Stimulated activated CD8-positive, alpha-beta memory T cell treated with anti-CD3 and anti-CD28 coated beads, Interleukin-15, amount 100 ng/mL, for 48 hours (primary cell): ENCODE results near the gene SUB1.
"Not testable (repeated sequence)": the region's sequence is repeated elsewhere in the genome, so short reads cannot be mapped to it uniquely, and the experiment has no call there.

Source experiments
- DNase-seq, 2 donors: peaks; one replicate each; pipeline ENCODE4 v3.0.0-alpha.2; 2020; ENCODE audit warnings: low read depth in 2 of 2

SUB1 gene

DNA sequence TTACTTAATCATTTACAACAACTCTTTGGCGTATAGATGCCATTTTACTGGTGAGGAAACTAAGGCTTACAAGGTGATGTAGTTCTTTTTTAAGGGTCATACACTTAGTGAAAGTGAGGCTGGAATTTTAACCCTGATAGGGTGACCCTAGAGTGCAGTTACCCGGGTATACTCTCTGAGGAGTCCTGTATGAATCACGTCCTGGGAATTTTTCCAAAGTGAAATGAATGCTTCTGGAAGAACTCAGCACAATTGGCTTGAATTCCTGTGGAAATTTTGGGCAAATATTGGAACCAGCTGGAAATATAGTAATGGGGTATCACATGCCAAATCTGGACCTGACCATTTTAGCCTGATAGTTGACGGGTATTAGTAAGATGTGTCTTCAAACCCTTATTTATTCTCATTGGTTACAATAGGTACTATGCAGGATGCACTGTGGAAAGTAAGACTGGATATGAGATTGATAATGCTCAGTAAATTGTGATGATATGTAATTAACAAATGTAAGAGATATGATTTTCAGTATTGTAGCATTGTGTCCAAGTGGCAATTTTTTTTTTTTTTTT lies 14.8 kb downstream of the SUB1 start:
- no peak for DNase-seq

DNA sequence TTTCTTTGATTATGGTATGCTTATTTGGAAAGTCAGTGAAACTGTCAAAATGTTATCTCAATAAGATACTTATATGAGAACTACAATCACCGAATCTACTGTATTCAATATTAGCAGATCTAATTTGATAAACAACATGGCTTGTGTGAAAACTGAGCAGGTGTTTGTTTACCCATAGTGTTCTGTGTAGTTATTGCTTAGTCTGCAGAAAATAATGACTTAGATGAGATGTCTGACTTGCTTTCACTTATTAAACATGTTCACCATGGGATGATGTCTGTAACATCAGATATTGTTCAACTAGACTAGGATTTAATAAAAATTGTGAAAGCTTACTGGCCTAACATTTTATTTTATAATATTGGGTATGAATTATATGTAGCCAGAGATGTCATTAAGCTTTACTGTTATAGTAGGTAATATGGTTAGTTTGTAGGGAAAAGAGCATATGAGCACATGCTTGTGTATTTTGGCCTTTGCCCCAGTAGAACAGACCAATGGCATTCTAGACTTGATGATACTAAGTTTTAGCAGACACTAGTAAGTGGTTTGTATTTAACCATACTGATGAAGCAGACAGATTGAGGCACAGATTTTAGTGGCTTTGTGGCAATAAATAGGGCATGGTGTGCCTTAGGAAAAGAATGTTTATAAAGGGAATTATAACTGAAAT lies 16.4 kb downstream of the SUB1 start:
- no peak for DNase-seq

GRCh38 chr5:32602906-32603305 lies 17.5 kb downstream of the SUB1 start:
- no peak for DNase-seq

- DNase-seq, result no peak
Observed at GRCh38 chr5:32604800-32605765, 19.7 kb downstream of the SUB1 start.

DNA sequence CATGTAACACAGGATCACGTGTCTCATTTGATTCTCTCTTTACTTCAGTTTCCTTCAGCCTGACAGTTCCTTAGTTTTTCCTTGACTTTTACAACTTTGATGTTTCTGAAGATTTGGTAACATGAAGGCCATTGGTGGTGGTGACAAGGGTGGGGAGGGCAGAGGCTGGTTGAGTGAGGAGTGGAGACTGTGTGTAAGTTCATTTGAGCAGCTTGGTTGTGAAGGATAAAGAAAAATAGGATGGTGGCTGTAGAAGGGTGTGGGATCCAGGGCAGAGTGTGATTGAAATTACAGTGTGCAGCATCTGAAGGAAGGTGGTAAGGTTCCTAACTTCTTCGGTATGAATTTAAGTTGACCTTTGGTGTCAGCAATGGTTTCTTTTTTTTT lies 20.4 kb downstream of the SUB1 start:
- no peak for DNase-seq

DNA sequence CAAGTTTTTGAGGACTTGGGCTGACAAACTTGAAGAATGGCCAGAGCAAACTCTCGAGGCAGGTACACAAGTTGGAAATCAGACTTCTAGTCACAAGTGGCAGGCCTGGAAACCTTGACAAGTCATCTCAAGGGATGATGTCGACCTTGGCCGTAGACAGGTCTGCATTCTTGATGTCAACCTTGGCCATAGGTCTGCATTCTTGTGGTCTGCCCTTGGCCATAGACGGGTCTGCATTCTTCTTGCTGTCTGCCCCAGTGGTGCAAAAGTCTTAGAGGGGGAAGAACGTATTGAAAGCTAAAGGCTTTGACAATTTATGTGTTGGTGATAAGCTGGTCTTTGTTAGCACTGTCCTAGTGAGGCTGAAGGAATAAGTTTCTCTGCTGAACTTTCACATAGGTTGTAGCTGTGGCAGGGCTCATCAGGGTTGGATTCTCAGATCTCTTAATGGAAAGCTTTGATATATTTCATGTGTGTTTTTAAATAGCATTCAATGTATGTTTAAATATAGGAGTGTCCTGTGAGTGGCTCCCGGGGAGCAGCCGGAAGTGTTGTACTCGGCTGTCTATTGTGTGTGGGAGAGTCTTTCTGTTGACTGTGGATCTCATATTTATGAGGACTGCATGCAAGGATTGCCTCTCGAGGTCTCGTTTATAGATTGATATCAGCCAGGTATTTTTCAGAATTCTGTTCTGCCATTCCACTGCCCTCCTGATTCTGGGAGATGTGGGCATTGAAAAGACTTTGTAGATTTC lies 27.0 kb downstream of the SUB1 start:
- no peak for DNase-seq

DNA sequence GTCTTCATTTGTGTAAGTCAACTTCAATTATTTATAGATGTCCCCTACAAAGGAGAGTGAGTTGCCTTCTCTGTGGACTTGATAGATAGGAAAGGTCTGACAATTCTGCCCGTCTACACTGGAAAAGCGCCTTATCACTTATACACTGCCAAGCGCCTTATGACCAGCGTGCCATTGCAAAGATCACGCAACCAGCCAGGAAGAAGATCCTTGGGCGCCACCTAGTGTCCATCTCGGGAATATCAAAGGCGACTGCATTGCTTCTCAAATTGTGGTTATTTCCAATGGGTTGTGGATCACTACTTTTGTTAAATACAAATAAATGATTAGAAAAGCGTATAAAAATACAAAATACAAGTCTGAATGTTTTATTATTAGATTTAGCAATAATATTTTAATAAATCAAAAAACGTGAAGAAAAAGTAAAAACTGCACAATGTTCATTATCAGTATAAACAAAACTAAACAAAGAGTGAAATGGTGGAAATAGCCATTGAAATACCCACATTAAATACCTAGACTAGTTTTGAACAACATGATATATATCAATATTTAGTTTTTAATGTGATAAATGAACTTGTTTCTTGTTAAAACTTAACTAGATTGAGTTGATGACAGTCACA lies 27.8 kb downstream of the SUB1 start:
- peak; percentile 62 to 63 for DNase-seq

DNA sequence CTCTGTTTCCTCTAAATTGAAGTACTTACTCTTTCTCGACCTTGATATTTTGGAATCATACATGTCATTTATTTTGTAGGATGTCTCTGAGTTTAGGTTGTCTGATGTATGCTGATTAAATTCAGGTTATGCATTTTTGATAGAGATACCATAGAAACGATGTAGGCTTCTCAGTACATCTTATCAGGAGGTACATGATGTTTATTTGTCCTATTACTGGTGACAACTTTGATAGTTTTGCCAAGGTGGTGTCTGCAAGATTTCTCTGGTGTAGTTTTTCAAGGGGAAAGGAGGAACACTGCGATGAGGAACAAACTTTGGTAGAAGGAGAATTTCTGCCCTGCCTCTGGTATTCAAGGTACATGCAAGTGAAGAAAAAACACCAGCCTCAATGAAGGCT lies 29.9 kb downstream of the SUB1 start:
- no peak for DNase-seq

GRCh38 chr5:32618962-32619361 lies 33.6 kb downstream of the SUB1 start:
- DNase-seq, result no peak

- no peak for DNase-seq
Observed at GRCh38 chr5:32621256-32621655, 35.9 kb downstream of the SUB1 start.

GRCh38 chr5:32625106-32625505 lies 39.7 kb downstream of the SUB1 start:
- DNase-seq, result no peak

- DNase-seq, result no peak
Observed at GRCh38 chr5:32625547-32625946, 40.2 kb downstream of the SUB1 start.

GRCh38 chr5:32627219-32627870 lies 42.0 kb downstream of the SUB1 start:
- DNase-seq, result no peak

DNA sequence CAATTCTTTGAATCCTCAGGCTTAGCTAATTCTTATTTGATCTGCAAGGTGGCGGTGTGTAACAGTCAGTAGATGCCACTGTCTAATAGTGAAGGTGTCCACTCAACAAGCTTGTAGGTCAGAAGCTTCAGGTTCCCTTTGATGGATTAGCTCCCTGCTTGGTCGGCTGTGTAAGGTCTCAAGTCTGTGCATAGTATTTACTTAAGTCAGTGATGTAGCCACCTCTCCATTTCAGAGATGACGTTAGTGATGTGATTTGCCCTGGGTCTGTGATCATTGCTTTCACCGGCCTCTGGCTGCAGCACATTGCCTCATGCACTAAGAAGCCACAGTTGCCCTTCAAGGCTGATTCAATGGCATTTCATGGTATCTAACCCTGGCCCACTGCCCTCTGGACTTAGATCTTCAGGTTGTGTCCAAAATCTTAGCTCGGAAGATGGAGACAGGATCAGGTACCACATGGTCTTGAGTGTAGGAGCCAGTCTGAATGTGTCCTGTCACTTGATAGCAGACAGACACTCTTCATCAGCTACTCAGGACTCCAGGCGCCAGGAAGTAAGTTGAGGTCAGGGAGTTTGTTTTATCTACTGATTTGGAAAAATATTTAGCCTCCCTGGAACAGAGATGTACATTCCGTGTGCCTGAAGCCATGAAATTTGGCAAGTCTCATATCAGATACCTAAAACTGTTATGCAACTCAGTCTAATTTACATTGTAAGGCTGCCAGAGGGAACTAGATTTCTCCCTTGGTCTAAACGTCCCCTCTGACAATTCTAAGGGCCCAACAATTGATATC lies 42.9 kb downstream of the SUB1 start:
- DNase-seq, result no peak

DNA sequence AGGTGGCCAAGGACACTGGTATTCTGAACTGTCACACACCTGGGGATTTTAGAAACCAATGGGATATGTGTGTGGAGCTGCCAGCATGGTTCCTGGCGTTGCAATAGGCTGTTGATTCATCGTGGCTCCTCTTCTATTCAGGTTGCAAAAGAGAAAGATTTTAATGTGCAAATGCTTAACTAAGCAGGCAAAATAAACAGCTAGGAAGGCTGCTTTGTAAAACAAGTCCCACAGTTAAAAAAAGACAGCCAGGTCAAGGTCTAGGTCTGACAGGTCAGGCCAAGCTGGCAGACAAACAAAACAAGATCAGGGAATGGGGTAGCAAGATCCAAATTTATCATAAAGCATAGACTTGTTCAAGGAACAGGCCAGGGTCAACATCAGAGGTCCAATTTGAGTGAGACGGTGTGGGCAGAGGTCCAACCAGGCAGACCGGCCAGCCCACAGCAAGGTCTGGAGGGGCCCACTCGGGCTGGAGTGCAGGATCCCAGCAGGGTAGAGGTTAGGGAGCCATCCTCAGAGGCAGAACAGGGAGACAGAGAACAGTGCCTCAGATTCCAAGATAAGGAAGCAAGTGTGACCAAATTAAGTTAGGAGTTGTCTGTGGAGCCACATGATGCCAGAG lies 45.6 kb downstream of the SUB1 start:
- DNase-seq, result no peak

- DNase-seq, result not testable (repeated sequence)
Observed at GRCh38 chr5:32633017-32633416, 47.7 kb downstream of the SUB1 start.

GRCh38 chr5:32638309-32638708 lies 53.0 kb downstream of the SUB1 start:
- no peak for DNase-seq

DNA sequence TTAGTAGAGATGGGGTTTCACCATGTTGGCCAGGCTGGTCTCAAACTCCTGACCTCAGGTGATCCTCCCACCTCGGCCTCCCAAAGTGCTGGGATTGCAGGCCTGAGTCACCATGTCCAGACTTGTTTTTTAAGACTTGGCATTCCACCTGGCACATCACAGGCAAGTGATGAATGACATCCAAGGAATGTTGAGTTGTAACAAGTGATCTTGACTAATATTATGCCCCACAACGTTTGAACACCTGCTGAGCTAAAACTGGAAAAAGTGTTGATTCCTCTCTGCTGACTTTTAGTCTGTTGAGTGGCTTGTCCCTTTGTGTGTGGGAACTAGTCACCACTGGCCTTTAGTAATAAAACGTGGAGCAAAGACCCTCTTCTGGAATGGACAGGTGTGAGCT lies 54.6 kb downstream of the SUB1 start:
- no peak for DNase-seq

DNA sequence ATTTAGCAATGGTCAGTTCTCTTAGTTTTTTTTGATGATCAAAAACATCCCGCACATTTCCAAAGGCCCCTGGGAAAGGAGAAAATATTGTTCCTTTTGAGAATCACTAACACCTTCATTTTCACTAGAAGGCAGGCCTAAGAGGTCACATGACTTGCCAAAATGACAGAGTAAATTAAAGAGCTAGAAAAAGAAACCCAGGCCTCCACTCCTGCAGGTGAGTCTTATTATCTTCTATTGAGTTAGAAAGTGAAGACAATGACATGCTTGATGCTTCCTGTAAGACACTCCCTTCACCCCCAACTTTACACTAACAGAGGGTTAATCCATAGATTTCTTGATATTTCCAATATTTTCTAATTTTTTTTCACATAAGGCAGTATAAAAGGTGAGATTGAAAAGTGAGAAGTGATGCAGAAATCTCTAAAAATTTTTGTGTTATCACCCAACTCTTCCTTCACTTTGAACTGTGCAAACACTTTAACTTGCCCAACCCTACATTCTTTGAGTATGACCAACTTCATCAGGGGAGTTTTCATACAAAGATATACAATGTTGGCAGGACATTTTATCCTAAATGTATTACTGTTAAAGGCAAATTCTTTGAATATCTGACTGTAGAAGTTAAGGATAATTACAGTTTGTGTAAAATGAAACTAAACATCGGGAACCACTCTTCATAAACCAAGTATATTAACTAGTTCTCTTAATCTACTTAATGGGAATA lies 57.1 kb downstream of the SUB1 start:
- no peak for DNase-seq
